ENCODE measurements around the gene SLC1A7.

The SLC1A7 gene

GRCh38 chr1:53130878-53131589 lies 11.4 kb downstream of the SLC1A7 start:
- DNase-seq (ENCODE audit: insufficient read length), result no peak
- FAIRE-seq, result no peak
- TF ChIP-seq TAF1 (IDR thresholded peaks at IDR 0.05; ENCODE audit: borderline replicate concordance, low read depth, low read length) (no peak), POLR2AphosphoS5 (IDR thresholded peaks at IDR 0.05; ENCODE audit: low read depth, low read length) (no peak), POLR2A (IDR thresholded peaks at IDR 0.05; ENCODE audit: low read depth, low read length) (no peak)

DNA sequence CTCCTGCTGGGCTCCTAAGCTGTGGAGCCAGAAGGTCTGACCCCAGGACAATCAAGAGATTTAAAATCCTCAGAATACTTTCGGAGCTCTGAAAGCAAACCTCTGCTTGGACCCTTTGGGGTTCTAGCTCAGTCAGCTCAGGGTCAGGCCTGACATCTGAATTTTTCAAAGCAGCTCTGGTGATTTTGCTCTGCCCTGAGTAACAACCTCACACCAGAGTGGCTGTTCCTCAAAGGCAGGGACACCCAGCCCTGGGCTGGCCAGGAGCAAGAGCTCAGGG lies 11.9 kb downstream of the SLC1A7 start:
- TF ChIP-seq POLR2A (IDR thresholded peaks at IDR 0.05; ENCODE audit: low read depth, low read length) (no peak), TAF1 (IDR thresholded peaks at IDR 0.05; ENCODE audit: borderline replicate concordance, low read depth, low read length) (no peak), POLR2AphosphoS5 (IDR thresholded peaks at IDR 0.05; ENCODE audit: low read depth, low read length) (no peak)
- FAIRE-seq, result no peak
- DNase-seq (ENCODE audit: insufficient read length), result no peak

DNA sequence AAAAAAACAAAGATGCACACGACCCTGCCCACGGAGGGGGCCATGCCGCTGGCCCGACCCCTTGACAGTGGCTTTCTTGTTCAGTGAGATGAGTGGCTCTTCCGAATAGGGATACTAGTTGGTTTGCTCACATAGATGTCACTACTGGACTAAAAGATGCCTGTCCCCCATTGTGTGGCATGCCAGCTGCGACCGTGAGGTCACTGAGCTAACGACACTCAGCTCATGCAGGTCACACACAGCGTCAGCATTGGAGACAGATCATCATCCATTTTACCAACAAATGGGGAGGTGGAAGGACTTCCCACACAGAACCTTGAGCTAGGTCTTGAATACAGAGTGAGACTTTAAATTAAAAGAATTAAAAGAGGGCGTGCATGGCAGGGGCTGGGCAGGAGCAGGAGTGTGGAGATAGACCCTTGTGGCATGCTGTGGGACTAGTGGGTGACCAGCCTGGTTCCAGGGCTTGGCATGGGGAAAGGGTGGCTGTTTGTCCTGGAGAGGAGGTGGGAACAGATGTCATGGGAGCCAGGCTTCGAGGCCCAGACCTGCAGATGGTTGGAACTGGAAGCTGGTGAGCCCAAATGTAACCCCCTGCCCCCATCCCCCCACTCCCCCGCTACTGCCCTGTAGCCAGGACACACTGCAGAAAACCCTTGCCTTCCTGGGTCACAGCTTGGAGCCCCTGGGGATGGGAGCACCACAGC lies 12.4 kb downstream of the SLC1A7 start:
- DNase-seq (ENCODE audit: insufficient read length) (no peak), FAIRE-seq (no peak)
- TF ChIP-seq POLR2A (IDR thresholded peaks at IDR 0.05; ENCODE audit: low read depth, low read length) (no peak), POLR2AphosphoS5 (IDR thresholded peaks at IDR 0.05; ENCODE audit: low read depth, low read length) (no peak), TAF1 (IDR thresholded peaks at IDR 0.05; ENCODE audit: borderline replicate concordance, low read depth, low read length) (no peak)

DNA sequence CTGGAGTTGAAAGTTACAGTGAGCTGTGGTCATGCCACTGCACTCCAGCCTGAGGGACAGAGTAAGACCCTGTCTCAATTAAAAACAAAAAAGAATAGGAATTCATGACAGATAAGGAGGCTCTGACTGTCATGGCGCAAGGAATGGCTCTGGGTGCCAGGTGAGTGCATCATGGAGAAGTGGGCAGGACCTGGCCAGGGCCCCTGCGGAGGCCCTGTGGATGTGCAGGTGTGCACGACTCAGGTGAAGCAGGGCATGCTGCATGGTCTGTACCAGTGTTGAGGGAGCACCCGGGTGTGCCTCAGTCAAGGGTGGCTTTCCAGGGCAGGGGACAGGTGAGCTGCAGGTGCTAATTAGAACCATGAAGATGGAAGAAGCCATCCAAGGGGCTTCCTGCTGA lies 14.0 kb downstream of the SLC1A7 start:
- no peak for FAIRE-seq
- DNase-seq (ENCODE audit: insufficient read length), result no peak
- TF ChIP-seq POLR2AphosphoS5 (IDR thresholded peaks at IDR 0.05; ENCODE audit: low read depth, low read length) (no peak), TAF1 (IDR thresholded peaks at IDR 0.05; ENCODE audit: borderline replicate concordance, low read depth, low read length) (no peak), POLR2A (IDR thresholded peaks at IDR 0.05; ENCODE audit: low read depth, low read length) (no peak)

- TF ChIP-seq TAF1 (IDR thresholded peaks at IDR 0.05; ENCODE audit: borderline replicate concordance, low read depth, low read length) (no peak), POLR2A (IDR thresholded peaks at IDR 0.05; ENCODE audit: low read depth, low read length) (no peak), POLR2AphosphoS5 (IDR thresholded peaks at IDR 0.05; ENCODE audit: low read depth, low read length) (no peak)
- DNase-seq (ENCODE audit: insufficient read length), result no peak
- FAIRE-seq, result no peak
Observed at GRCh38 chr1:53127546-53127945, 14.9 kb downstream of the SLC1A7 start.

DNA sequence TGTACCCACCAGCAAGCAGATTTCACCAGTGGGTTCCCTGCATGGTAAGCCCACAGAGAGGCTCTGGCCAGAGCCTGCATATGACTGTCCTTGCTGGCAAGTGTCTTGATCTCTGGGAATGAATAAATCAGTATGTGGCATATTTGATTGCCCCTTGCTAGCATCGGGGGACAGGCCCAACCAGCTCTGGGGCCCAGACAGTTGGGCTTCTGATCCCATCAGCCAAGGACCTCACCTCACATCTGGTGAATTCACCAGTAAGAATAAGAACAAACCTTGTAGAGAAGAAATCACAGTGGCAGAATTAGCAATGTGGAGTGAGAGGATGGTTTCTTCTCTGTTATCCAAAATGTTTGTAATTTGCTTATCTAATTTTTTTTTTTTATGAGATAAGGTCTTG lies 15.9 kb downstream of the SLC1A7 start:
- FAIRE-seq (no peak), DNase-seq (ENCODE audit: insufficient read length) (no peak)
- TF ChIP-seq POLR2AphosphoS5 (IDR thresholded peaks at IDR 0.05; ENCODE audit: low read depth, low read length), result no peak
- no peak for TF ChIP-seq POLR2A (IDR thresholded peaks at IDR 0.05; ENCODE audit: low read depth, low read length)
- no peak for TF ChIP-seq TAF1 (IDR thresholded peaks at IDR 0.05; ENCODE audit: borderline replicate concordance, low read depth, low read length)

DNA sequence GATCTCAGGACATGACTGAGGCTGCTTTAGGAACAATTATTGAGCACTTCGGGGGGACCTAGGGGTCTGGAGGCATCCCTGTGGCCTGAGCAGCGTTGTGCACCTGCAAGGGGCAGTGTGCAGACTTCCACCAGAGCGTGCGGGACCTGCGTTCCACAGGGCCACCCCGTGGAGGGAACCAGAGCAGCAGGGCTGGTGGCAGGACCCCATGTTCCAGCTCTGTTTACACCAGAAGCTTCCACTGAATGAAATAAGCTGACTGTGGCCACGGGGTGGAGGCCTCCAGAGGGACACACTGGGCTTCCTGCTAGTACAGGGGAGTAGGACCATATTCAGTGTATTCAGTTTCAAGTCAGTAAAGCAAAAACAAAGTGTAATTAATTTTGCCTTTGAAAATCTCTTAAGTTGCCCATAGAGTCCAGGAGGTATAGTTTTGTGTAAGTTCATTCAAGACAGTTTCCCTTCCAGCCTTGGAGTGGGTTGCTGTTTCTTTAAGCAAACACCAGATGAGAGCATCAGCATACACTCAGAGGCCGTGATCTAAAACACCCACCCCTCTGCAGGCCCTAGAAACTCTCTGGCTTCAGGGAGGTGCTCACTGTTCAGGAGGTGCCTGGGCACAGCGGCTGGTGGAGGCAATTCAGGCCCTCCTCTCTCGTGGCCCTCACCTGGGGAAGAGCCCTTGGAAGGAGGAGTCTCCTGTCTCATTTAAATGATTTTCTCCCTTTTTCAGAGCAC lies 16.6 kb downstream of the SLC1A7 start:
- FAIRE-seq (no peak), DNase-seq (ENCODE audit: insufficient read length) (no peak)
- TF ChIP-seq POLR2AphosphoS5 (IDR thresholded peaks at IDR 0.05; ENCODE audit: low read depth, low read length) (no peak), POLR2A (IDR thresholded peaks at IDR 0.05; ENCODE audit: low read depth, low read length) (no peak), TAF1 (IDR thresholded peaks at IDR 0.05; ENCODE audit: borderline replicate concordance, low read depth, low read length) (no peak)

- TF ChIP-seq POLR2A (IDR thresholded peaks at IDR 0.05; ENCODE audit: low read depth, low read length) (no peak), TAF1 (IDR thresholded peaks at IDR 0.05; ENCODE audit: borderline replicate concordance, low read depth, low read length) (no peak), POLR2AphosphoS5 (IDR thresholded peaks at IDR 0.05; ENCODE audit: low read depth, low read length) (no peak)
- FAIRE-seq (no peak), DNase-seq (ENCODE audit: insufficient read length) (no peak)
Observed at GRCh38 chr1:53125122-53125521, 17.3 kb downstream of the SLC1A7 start.

GRCh38 chr1:53123453-53124140 lies 18.8 kb downstream of the SLC1A7 start:
- DNase-seq (ENCODE audit: insufficient read length) (no peak), FAIRE-seq (no peak)
- no peak for TF ChIP-seq POLR2AphosphoS5 (IDR thresholded peaks at IDR 0.05; ENCODE audit: low read depth, low read length)
- TF ChIP-seq POLR2A (IDR thresholded peaks at IDR 0.05; ENCODE audit: low read depth, low read length), result no peak
- no peak for TF ChIP-seq TAF1 (IDR thresholded peaks at IDR 0.05; ENCODE audit: borderline replicate concordance, low read depth, low read length)

GRCh38 chr1:53122961-53123413 lies 19.5 kb downstream of the SLC1A7 start:
- no peak for TF ChIP-seq TAF1 (IDR thresholded peaks at IDR 0.05; ENCODE audit: borderline replicate concordance, low read depth, low read length)
- no peak for TF ChIP-seq POLR2AphosphoS5 (IDR thresholded peaks at IDR 0.05; ENCODE audit: low read depth, low read length)
- no peak for TF ChIP-seq POLR2A (IDR thresholded peaks at IDR 0.05; ENCODE audit: low read depth, low read length)
- no peak for DNase-seq (ENCODE audit: insufficient read length)
- no peak for FAIRE-seq

GRCh38 chr1:53122201-53122885 lies 20.1 kb downstream of the SLC1A7 start:
- TF ChIP-seq TAF1 (IDR thresholded peaks at IDR 0.05; ENCODE audit: borderline replicate concordance, low read depth, low read length), result no peak
- no peak for TF ChIP-seq POLR2AphosphoS5 (IDR thresholded peaks at IDR 0.05; ENCODE audit: low read depth, low read length)
- TF ChIP-seq POLR2A (IDR thresholded peaks at IDR 0.05; ENCODE audit: low read depth, low read length), result no peak

More at GRCh38 chr1:53122201-53122885, 20.1 kb downstream of the SLC1A7 start:
- DNase-seq (ENCODE audit: insufficient read length) (no peak), FAIRE-seq (no peak)
